Astrocyte (in vitro differentiated cells and primary cell): ENCODE measurements around the gene RPL7L1. TPM values are rescaled to one million over a fixed set of nuclear protein-coding genes. Genes with fewer than 3 reads are reported as not detected.
A peak's percentile ranks its signal among the peaks of the same experiment; 100 is the strongest.
"Not testable (repeated sequence)": the region's sequence is repeated elsewhere in the genome, so short reads cannot be mapped to it uniquely, and the experiment has no call there.

ENCODE experiments used
- DNase-seq: peaks from one replicate; pipeline ENCODE4 v3.0.0-alpha.2; 2010; ENCODE audit warnings: low read depth
- FAIRE-seq: peaks from 2 replicates; lab custom pipeline; 2011; peaks lifted over from hg19 to GRCh38; lab: Jason Lieb, UNC
- H2AFZ ChIP-seq: 2 replicates; pipeline ENCODE4 v1.6.0; 2012; ENCODE audit warnings: low read depth, low read length, inconsistent platforms
- H3K27ac ChIP-seq: 2 replicates; pipeline ENCODE4 v1.5.1; 2011; ENCODE audit warnings: low read depth, low read length, inconsistent platforms
- H3K27me3 ChIP-seq: 2 replicates; pipeline ENCODE4 v1.6.0; 2011; ENCODE audit warnings: low read length, inconsistent platforms; ENCODE audit not compliant: insufficient read depth
- H3K36me3 ChIP-seq: 2 replicates; pipeline ENCODE4 v1.5.1; 2011; ENCODE audit warnings: low read length, inconsistent platforms; ENCODE audit not compliant: insufficient read depth
- H3K4me1 ChIP-seq: 2 replicates; pipeline ENCODE4 v1.5.1; 2011; ENCODE audit warnings: low read length, inconsistent platforms; ENCODE audit not compliant: insufficient read depth
- H3K4me2 ChIP-seq: 2 replicates; pipeline ENCODE4 v1.6.0; 2012; ENCODE audit warnings: low read length, inconsistent platforms
- H3K4me3 ChIP-seq: 2 replicates; pipeline ENCODE4 v1.5.1; 2011; ENCODE audit warnings: low read depth, mild to moderate bottlenecking, low read length, inconsistent platforms; ENCODE audit not compliant: insufficient read depth
- H3K79me2 ChIP-seq: 2 replicates; pipeline ENCODE4 v1.6.0; 2012; ENCODE audit warnings: mild to moderate bottlenecking, low read length, inconsistent platforms; ENCODE audit not compliant: insufficient read depth
- H3K9ac ChIP-seq: 2 replicates; pipeline ENCODE4 v1.6.0; 2012; ENCODE audit warnings: mild to moderate bottlenecking, low read length, inconsistent platforms
- H3K9me3 ChIP-seq: 2 replicates; pipeline ENCODE4 v1.5.1; 2012; ENCODE audit warnings: low read depth, mild to moderate bottlenecking, low read length, inconsistent platforms; ENCODE audit not compliant: insufficient read depth
- H4K20me1 ChIP-seq: 2 replicates; pipeline ENCODE4 v1.6.0; 2012; ENCODE audit warnings: low read length, inconsistent platforms; ENCODE audit not compliant: insufficient read depth
- H3K27ac Mint-ChIP-seq: one replicate; pipeline ENCODE4 v1.8.0; 2021; ENCODE audit warnings: mild to moderate bottlenecking, mixed read lengths; ENCODE audit not compliant: unreplicated experiment
- H3K27me3 Mint-ChIP-seq: one replicate; pipeline ENCODE4 v1.8.0; 2021; ENCODE audit warnings: low read depth, mixed read lengths; ENCODE audit not compliant: unreplicated experiment
- H3K36me3 Mint-ChIP-seq: one replicate; pipeline ENCODE4 v1.8.0; 2021; ENCODE audit warnings: low read depth, mixed read lengths; ENCODE audit not compliant: unreplicated experiment
- H3K4me1 Mint-ChIP-seq: one replicate; pipeline ENCODE4 v1.8.0; 2021; ENCODE audit warnings: low read depth, mixed read lengths; ENCODE audit not compliant: unreplicated experiment
- H3K4me3 Mint-ChIP-seq: one replicate; pipeline ENCODE4 v1.8.0; 2021; ENCODE audit warnings: mild to moderate bottlenecking, moderate library complexity, mixed read lengths; ENCODE audit not compliant: unreplicated experiment
- H3K9me3 Mint-ChIP-seq: one replicate; pipeline ENCODE4 v1.8.0; 2021; ENCODE audit warnings: mild to moderate bottlenecking, mixed read lengths; ENCODE audit not compliant: unreplicated experiment
- EZH2 ChIP-seq: IDR thresholded peaks from 2 replicates; pipeline ENCODE4 v1.6.1; 2012; ENCODE audit warnings: mild to moderate bottlenecking, low read length, inconsistent platforms; ENCODE audit not compliant: insufficient read depth
- total RNA-seq: library from RNA; stranded (reverse); gene quantifications from 2 replicates; pipeline ENCODE4 v1.2.1, GENCODE V29; 2021
- TF ChIP-seq, protein P1 (sequence below): IDR thresholded peaks from 2 replicates; pipeline ENCODE4 v1.5.1; 2011; ENCODE audit warnings: low read depth, mild to moderate bottlenecking, inconsistent platforms, low read length, moderate library complexity; ENCODE audit not compliant: insufficient read depth

The RPL7L1 gene
- total RNA-seq, 1 donor from 2014 or later: 92.0 TPM

GRCh38 chr6:42901538-42901957, 22.1 kb downstream of the RPL7L1 start:
- TF ChIP-seq, protein P1, sequence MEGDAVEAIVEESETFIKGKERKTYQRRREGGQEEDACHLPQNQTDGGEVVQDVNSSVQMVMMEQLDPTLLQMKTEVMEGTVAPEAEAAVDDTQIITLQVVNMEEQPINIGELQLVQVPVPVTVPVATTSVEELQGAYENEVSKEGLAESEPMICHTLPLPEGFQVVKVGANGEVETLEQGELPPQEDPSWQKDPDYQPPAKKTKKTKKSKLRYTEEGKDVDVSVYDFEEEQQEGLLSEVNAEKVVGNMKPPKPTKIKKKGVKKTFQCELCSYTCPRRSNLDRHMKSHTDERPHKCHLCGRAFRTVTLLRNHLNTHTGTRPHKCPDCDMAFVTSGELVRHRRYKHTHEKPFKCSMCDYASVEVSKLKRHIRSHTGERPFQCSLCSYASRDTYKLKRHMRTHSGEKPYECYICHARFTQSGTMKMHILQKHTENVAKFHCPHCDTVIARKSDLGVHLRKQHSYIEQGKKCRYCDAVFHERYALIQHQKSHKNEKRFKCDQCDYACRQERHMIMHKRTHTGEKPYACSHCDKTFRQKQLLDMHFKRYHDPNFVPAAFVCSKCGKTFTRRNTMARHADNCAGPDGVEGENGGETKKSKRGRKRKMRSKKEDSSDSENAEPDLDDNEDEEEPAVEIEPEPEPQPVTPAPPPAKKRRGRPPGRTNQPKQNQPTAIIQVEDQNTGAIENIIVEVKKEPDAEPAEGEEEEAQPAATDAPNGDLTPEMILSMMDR: peak; percentile 82
- no peak for TF ChIP-seq EZH2
- H3K27ac Mint-ChIP-seq: no peak overlapping the region
- no peaks in the 10 kb centered on the region for H3K36me3 Mint-ChIP-seq

DNA sequence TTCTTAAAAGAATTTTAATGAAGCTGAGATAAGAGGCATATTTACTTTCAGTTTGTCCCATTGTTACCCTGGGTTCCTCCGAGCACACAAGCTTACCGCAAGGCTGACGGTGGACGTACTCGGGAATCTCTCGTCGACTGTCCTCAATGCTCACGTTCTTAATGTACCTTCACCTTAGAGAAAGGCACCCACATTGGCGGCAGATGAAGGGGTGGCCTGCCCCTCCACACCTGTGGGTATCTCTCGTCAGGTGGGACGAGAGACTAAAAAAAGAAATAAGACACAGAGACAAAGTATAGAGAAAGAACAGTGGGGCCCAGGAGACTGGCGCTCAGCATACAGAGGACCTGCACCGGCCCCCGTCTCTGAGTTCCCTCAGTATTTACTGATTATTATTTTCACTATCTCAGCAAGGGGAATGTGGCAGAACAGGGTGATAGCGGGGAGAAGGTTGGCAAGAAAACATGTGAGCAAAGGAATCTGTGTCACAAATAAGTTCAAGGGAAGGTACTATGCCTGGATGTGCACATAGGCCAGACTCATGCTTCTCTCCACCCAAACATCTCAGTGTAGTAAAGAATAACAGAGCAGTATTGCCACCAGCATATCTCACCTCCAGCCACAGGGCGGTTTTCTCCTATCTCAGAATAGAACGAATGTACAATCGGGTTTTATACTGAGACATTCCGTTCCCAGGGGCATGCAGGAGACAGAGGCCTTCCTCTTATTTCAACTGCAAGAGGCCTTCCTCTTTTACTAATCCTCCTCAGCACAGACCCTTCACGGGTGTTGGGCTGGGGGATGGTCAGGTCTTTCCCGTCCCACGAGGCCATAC, 23.2 kb downstream of the RPL7L1 start:
- not testable (repeated sequence) for H3K4me1 Mint-ChIP-seq, H3K9me3 ChIP-seq, H3K27ac Mint-ChIP-seq, H3K4me2 ChIP-seq, H3K27me3 Mint-ChIP-seq, H3K4me3 ChIP-seq, DNase-seq, FAIRE-seq, H3K36me3 Mint-ChIP-seq, H3K27ac ChIP-seq, H3K4me1 ChIP-seq, H3K9me3 Mint-ChIP-seq, H3K36me3 ChIP-seq, H2AFZ ChIP-seq, H3K9ac ChIP-seq, H4K20me1 ChIP-seq, H3K4me3 Mint-ChIP-seq, H3K27me3 ChIP-seq, H3K79me2 ChIP-seq

More at GRCh38 chr6:42901538-42901957, 22.1 kb downstream of the RPL7L1 start:
- Mint-ChIP-seq H3K9me3 (no peaks in the 10 kb centered on the region), H3K4me1 (no peaks in the 10 kb centered on the region), H3K27me3 (no peaks in the 10 kb centered on the region), H3K4me3 (no peak overlapping the region)
- H3K27me3 ChIP-seq: no peaks in the 10 kb centered on the region
- DNase-seq (peak; percentile 58), FAIRE-seq (no peak)
- no peaks in the 10 kb centered on the region for H3K9me3 ChIP-seq
- H3K27ac ChIP-seq: no peak overlapping the region
- peak overlapping the region; percentile 22 for H2AFZ ChIP-seq
- no peak overlapping the region for H3K4me3 ChIP-seq
- no peak overlapping the region for H3K9ac ChIP-seq
- no peaks in the 10 kb centered on the region for H4K20me1 ChIP-seq
- H3K4me1 ChIP-seq: no peaks in the 10 kb centered on the region
- H3K79me2 ChIP-seq: no peaks in the 10 kb centered on the region
- peak overlapping the region; percentile 59 for H3K4me2 ChIP-seq
- no peaks in the 10 kb centered on the region for H3K36me3 ChIP-seq

DNA sequence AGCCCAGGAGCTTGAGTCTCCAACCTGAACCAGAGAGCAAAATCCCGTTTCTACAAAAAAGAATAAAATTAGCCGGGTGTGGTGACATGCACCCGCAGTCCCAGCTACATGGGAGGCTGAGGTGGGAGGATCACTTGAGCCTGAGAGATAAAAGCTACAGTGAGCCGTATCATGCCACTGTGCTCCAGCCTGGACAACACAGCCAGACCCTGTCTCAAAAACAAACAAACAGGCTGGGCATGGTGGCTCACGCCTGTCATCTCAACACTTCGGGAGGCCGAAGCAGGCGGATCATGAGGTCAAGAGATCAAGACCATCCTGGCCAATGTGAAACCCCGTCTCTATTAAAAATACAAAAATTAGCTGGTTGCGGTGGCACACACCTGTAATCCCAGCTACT, 25.1 kb downstream of the RPL7L1 start:
- Mint-ChIP-seq H3K27ac (no peak overlapping the region), H3K4me1 (no peaks in the 10 kb centered on the region)

More for the DNA sequence above, 25.1 kb downstream of the RPL7L1 start:
- Histone ChIP-seq H3K9me3 (no peaks in the 10 kb centered on the region), H2AFZ (no peak overlapping the region), H3K79me2 (no peaks in the 10 kb centered on the region), H3K9ac (no peak overlapping the region), H4K20me1 (no peaks in the 10 kb centered on the region), H3K27ac (no peak overlapping the region), H3K4me3 (no peak overlapping the region), H3K4me2 (no peak overlapping the region), H3K36me3 (no peaks in the 10 kb centered on the region), H3K27me3 (peaks cover 2% of the 10 kb centered on the region), H3K4me1 (no peaks in the 10 kb centered on the region)
- TF ChIP-seq, protein P1: no peak
- no peak for TF ChIP-seq EZH2
- H3K27me3 Mint-ChIP-seq: peaks cover 4% of the 10 kb centered on the region
- DNase-seq (no peak), FAIRE-seq (no peak)
- H3K4me3 Mint-ChIP-seq: no peak overlapping the region
- no peaks in the 10 kb centered on the region for H3K9me3 Mint-ChIP-seq
- H3K36me3 Mint-ChIP-seq: no peaks in the 10 kb centered on the region
